Liver (tissue), 9 donors: Measurements from ENCODE around the gene GMDS. TPM values are rescaled to one million over a fixed set of nuclear protein-coding genes. Genes with fewer than 3 reads are reported as not detected.
A peak's percentile ranks its signal among the peaks of the same experiment; 100 is the strongest.

Experiments used
- DNase-seq: peaks from one replicate; pipeline ENCODE4 v3.0.0-alpha.2; 2017; ENCODE audit warnings: low spot score
- H3K27ac ChIP-seq, 2 donors: one replicate each; pipeline ENCODE4 v1.7.0; 2013; ENCODE audit warnings: inconsistent platforms in 2 of 2, low read length in 2 of 2, control low read depth in 1 of 2, low read depth in 1 of 2, mild to moderate bottlenecking in 1 of 2
- H3K27me3 ChIP-seq, 4 donors: one replicate each; pipeline versions ENCODE4 v1.6.1 to v1.7.0; 2013; ENCODE audit warnings: low read length in 3 of 4, inconsistent platforms in 1 of 4, mild to moderate bottlenecking in 1 of 4, moderate library complexity in 1 of 4; ENCODE audit not compliant: control insufficient read depth in 4 of 4, insufficient read depth in 4 of 4
- H3K36me3 ChIP-seq, 4 donors: one replicate each; pipeline versions ENCODE4 v1.6.1 to v1.7.0; 2013; ENCODE audit warnings: low read length in 3 of 4, mild to moderate bottlenecking in 3 of 4, low read depth in 1 of 4, moderate library complexity in 1 of 4; ENCODE audit not compliant: control insufficient read depth in 4 of 4, insufficient read depth in 3 of 4
- H3K4me1 ChIP-seq, 4 donors: one replicate each; pipeline versions ENCODE4 v1.6.1 to v1.7.0; 2013; ENCODE audit warnings: low read length in 3 of 4, mild to moderate bottlenecking in 3 of 4, moderate library complexity in 1 of 4; ENCODE audit not compliant: control insufficient read depth in 4 of 4, insufficient read depth in 4 of 4
- H3K4me3 ChIP-seq, 3 donors: one replicate each; pipeline versions ENCODE4 v1.6.1 to v1.7.0; 2013; ENCODE audit warnings: low read length in 3 of 3, control low read depth in 1 of 3, low read depth in 1 of 3, mild to moderate bottlenecking in 1 of 3
- H3K9ac ChIP-seq, 2 donors: one replicate each; pipeline ENCODE4 v1.7.0; 2013; ENCODE audit warnings: low read length in 2 of 2, mild to moderate bottlenecking in 2 of 2, moderate library complexity in 2 of 2, control low read depth in 1 of 2, low read depth in 1 of 2
- H3K9me3 ChIP-seq, 4 donors: one replicate each; pipeline versions ENCODE4 v1.6.1 to v1.7.0; 2013; ENCODE audit warnings: low read length in 3 of 4; ENCODE audit not compliant: control insufficient read depth in 4 of 4
- EGR1 ChIP-seq, 2 donors: IDR thresholded peaks; 2 replicates each; pipeline ENCODE4 v1.6.1; 2016 to 2018; ENCODE audit warnings: antibody characterized with exemption in 2 of 2, low read depth in 2 of 2
- FOXA1 ChIP-seq: IDR thresholded peaks from 2 replicates; pipeline ENCODE4 v1.6.1; 2016; ENCODE audit warnings: antibody characterized with exemption
- FOXA2 ChIP-seq: IDR thresholded peaks from 2 replicates; pipeline ENCODE4 v1.6.1; 2016; ENCODE audit warnings: antibody characterized with exemption
- HNF4A ChIP-seq, 2 donors: conservative IDR thresholded peaks; 2 replicates each; pipeline ENCODE4 v1.6.1; 2016; ENCODE audit warnings: antibody characterized with exemption in 2 of 2, mild to moderate bottlenecking in 2 of 2
- HNF4G ChIP-seq: IDR thresholded peaks from 2 replicates; pipeline ENCODE4 v1.6.1; 2016; ENCODE audit warnings: antibody characterized with exemption
- NR2F2 ChIP-seq: IDR thresholded peaks from 2 replicates; pipeline ENCODE4 v1.6.1; 2016; ENCODE audit warnings: antibody characterized with exemption
- RAD21 ChIP-seq, 2 donors: IDR thresholded peaks; 2 replicates each; pipeline ENCODE4 v1.6.1; 2016; ENCODE audit warnings: antibody characterized with exemption in 2 of 2, mild to moderate bottlenecking in 2 of 2
- RXRA ChIP-seq, 2 donors: IDR thresholded peaks; 2 replicates each; pipeline ENCODE4 v1.6.1; 2017 to 2018; ENCODE audit warnings: antibody characterized with exemption in 2 of 2, mild to moderate bottlenecking in 1 of 2
- SP1 ChIP-seq: IDR thresholded peaks from 2 replicates; pipeline ENCODE4 v1.6.1; 2018; ENCODE audit warnings: antibody characterized with exemption, mild to moderate bottlenecking
- TAF1 ChIP-seq: conservative IDR thresholded peaks from 2 replicates; pipeline ENCODE4 v1.6.1; 2016; ENCODE audit warnings: antibody characterized with exemption, mild to moderate bottlenecking
- YY1 ChIP-seq: IDR thresholded peaks from 2 replicates; pipeline ENCODE4 v1.6.1; 2016; ENCODE audit warnings: antibody characterized with exemption, mild to moderate bottlenecking
- WGBS: extraction: QIAGEN DNeasy Blood & Tissue Kit; methylation state at CpG from one replicate; pipeline ENCODE4 v1.1.7; 2013; 5-methylcytosine and 5-hydroxymethylcytosine counted together
- polyA plus RNA-seq, 2 donors: library from polyadenylated mRNA; stranded (reverse) in 1 of 2; unstranded in 1 of 2; fragments of 200-250 nt in 1 of 2; fragments of >200 nt in 1 of 2; fragmentation: Nextera tagmentation in 1 of 2; extraction: Ambion mirVana in 1 of 2; gene quantifications; one replicate each; pipeline versions ENCODE4 v1.2.1 to v1.2.3, GENCODE V29; 2013 to 2015
- total RNA-seq, 2 donors: library from RNA; depleted of rRNA; stranded (reverse); fragments of >200 nt; gene quantifications; one replicate each; pipeline ENCODE4 v1.2.3, GENCODE V29; 2014
- TF ChIP-seq, protein P1 (sequence below): IDR thresholded peaks from 2 replicates; pipeline ENCODE4 v1.6.1; 2016; ENCODE audit warnings: antibody characterized with exemption, mild to moderate bottlenecking
- TF ChIP-seq, protein P2 (sequence below): IDR thresholded peaks from 2 replicates; pipeline ENCODE4 v1.6.1; 2016; ENCODE audit warnings: antibody characterized with exemption
- TF ChIP-seq, protein P3 (sequence below): fragments of 150-350 bp; IDR thresholded peaks from 2 replicates; pipeline ENCODE4 v1.5.1; 2017; ENCODE audit warnings: improper control_type of control experiment, low read depth, low read length; ENCODE audit not compliant: missing input control
- donor health status: healthy.
- donor health status: healthy.
- donor health status: healthy.
- donor health status: healthy.
- donor health status: healthy.

Gene GMDS
- total and polyA plus RNA-seq, 4 donors, result 3.5 to 15.6 (median 13.0) TPM

DNA sequence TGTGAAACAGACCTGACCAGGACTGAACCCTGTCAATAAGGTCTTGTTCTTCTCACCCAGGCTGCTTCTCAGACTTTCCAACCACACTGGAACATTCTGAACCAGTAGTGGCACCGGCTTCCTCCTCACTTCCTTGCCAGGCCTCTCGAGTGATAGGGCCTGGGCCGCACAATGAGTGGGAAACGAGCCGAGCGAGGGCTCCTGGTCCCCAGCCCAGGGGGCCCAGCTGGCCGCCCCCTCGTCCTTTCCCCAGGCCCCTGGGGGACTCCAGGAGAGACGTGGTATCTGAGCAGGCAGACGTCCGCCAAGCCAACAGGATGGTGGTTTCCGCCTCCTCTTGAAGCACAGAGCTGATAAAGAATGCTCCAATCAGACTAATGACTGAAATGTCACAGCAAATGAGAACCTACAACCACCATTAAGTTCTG, 117.9 kb downstream of the GMDS start:
- H3K9ac ChIP-seq, result no peak overlapping the region
- no peak for DNase-seq

DNA sequence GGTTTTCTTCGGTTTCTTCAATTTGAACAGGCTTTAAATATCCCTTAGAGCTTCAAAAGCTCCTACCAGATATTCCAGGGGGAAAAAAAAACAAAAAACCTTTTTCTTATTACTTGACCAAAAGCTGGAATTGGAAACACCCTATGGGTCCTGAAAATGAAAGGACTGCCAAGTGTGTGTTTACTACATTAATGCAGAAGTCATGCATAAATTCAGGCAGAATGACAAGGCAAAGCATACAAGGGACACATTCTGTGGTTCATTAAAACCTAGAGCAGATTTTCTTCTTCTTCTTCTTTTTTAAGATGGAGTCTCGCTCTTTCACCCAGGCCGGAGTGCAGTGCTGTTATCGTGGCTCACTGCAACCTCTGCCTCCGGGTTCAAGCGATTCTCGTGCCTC, 119.1 kb downstream of the GMDS start:
- no peak overlapping the region for H3K9ac ChIP-seq
- no peak overlapping the region for H3K4me3 ChIP-seq
- DNase-seq, result no peak
- H3K36me3 ChIP-seq, result no peaks in the 10 kb centered on the region
- H3K9me3 ChIP-seq, result no peaks in the 10 kb centered on the region
- H3K4me1 ChIP-seq, result no peaks in the 10 kb centered on the region
- H3K27me3 ChIP-seq, result no peaks in the 10 kb centered on the region
- H3K27ac ChIP-seq, result no peak overlapping the region
- WGBS, result 96% methylated on average over 7 of the region's 7 CpGs
- no peak for TF ChIP-seq FOXA2
- no peak for TF ChIP-seq HNF4G
- TF ChIP-seq YY1, result no peak
- no peak for TF ChIP-seq FOXA1
- TF ChIP-seq SP1, result no peak
- TF ChIP-seq, protein P1, sequence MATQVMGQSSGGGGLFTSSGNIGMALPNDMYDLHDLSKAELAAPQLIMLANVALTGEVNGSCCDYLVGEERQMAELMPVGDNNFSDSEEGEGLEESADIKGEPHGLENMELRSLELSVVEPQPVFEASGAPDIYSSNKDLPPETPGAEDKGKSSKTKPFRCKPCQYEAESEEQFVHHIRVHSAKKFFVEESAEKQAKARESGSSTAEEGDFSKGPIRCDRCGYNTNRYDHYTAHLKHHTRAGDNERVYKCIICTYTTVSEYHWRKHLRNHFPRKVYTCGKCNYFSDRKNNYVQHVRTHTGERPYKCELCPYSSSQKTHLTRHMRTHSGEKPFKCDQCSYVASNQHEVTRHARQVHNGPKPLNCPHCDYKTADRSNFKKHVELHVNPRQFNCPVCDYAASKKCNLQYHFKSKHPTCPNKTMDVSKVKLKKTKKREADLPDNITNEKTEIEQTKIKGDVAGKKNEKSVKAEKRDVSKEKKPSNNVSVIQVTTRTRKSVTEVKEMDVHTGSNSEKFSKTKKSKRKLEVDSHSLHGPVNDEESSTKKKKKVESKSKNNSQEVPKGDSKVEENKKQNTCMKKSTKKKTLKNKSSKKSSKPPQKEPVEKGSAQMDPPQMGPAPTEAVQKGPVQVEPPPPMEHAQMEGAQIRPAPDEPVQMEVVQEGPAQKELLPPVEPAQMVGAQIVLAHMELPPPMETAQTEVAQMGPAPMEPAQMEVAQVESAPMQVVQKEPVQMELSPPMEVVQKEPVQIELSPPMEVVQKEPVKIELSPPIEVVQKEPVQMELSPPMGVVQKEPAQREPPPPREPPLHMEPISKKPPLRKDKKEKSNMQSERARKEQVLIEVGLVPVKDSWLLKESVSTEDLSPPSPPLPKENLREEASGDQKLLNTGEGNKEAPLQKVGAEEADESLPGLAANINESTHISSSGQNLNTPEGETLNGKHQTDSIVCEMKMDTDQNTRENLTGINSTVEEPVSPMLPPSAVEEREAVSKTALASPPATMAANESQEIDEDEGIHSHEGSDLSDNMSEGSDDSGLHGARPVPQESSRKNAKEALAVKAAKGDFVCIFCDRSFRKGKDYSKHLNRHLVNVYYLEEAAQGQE, result no peak
- no peak for TF ChIP-seq RXRA (IDR thresholded peaks at IDR 0.05)

More for the DNA sequence above, 117.9 kb downstream of the GMDS start:
- 76% methylated on average over 12 of the region's 12 CpGs for WGBS
- Histone ChIP-seq H3K4me3 (no peak overlapping the region), H3K27me3 (no peaks in the 10 kb centered on the region), H3K36me3 (no peaks in the 10 kb centered on the region), H3K27ac (no peak overlapping the region), H3K9me3 (no peaks in the 10 kb centered on the region), H3K4me1 (peaks cover 0 to 2% (median 0%) of the 10 kb centered on the region in 4 donors)
- TF ChIP-seq RAD21 (IDR thresholded peaks at IDR 0.05) (peak in 1 of 2 donors; percentile 9), TAF1 (no peak), NR2F2 (peak; percentile 84), HNF4A (conservative IDR thresholded peaks at IDR 0.05) (no peak), YY1 (no peak), SP1 (peak; percentile 34), EGR1 (IDR thresholded peaks at IDR 0.05; ENCODE audit: low read depth in 2 of 2) (no peak)
- TF ChIP-seq, protein P1, result no peak
- TF ChIP-seq, protein P2, sequence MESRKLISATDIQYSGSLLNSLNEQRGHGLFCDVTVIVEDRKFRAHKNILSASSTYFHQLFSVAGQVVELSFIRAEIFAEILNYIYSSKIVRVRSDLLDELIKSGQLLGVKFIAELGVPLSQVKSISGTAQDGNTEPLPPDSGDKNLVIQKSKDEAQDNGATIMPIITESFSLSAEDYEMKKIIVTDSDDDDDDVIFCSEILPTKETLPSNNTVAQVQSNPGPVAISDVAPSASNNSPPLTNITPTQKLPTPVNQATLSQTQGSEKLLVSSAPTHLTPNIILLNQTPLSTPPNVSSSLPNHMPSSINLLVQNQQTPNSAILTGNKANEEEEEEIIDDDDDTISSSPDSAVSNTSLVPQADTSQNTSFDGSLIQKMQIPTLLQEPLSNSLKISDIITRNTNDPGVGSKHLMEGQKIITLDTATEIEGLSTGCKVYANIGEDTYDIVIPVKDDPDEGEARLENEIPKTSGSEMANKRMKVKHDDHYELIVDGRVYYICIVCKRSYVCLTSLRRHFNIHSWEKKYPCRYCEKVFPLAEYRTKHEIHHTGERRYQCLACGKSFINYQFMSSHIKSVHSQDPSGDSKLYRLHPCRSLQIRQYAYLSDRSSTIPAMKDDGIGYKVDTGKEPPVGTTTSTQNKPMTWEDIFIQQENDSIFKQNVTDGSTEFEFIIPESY, result no peak
- TF ChIP-seq, protein P3, sequence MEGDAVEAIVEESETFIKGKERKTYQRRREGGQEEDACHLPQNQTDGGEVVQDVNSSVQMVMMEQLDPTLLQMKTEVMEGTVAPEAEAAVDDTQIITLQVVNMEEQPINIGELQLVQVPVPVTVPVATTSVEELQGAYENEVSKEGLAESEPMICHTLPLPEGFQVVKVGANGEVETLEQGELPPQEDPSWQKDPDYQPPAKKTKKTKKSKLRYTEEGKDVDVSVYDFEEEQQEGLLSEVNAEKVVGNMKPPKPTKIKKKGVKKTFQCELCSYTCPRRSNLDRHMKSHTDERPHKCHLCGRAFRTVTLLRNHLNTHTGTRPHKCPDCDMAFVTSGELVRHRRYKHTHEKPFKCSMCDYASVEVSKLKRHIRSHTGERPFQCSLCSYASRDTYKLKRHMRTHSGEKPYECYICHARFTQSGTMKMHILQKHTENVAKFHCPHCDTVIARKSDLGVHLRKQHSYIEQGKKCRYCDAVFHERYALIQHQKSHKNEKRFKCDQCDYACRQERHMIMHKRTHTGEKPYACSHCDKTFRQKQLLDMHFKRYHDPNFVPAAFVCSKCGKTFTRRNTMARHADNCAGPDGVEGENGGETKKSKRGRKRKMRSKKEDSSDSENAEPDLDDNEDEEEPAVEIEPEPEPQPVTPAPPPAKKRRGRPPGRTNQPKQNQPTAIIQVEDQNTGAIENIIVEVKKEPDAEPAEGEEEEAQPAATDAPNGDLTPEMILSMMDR, result no peak
